Heart right ventricle (tissue), 16 donors: Measurements from ENCODE around the gene MOSPD3. TPM values are rescaled to one million over a fixed set of nuclear protein-coding genes. Genes with fewer than 3 reads are reported as not detected.
A peak's percentile ranks its signal among the peaks of the same experiment; 100 is the strongest.

Experiments
- ATAC-seq, 8 donors: fragments of 200-7000 bp; cut with Tn5 transposase; one replicate each; pipeline ENCODE4 v1.9.1; 2020; ENCODE audit warnings: mild to moderate bottlenecking in 8 of 8, moderate library complexity in 8 of 8, moderate number of reproducible peaks in 1 of 8
- DNase-seq, 2 donors: peaks; one replicate each; pipeline ENCODE4 v3.0.0-alpha.2; 2020
- H3K27ac ChIP-seq, 10 donors: fragments of 200-600 bp; sonication (generic) in 2 of 10; one replicate each; pipeline versions ENCODE4 v1.5.0 to v1.8.0; 2020 to 2022; ENCODE audit warnings: mild to moderate bottlenecking in 3 of 10
- H3K27me3 ChIP-seq, 7 donors: fragments of 200-600 bp; one replicate each; pipeline ENCODE4 v1.8.0; 2021 to 2022; ENCODE audit warnings: mild to moderate bottlenecking in 2 of 7
- H3K36me3 ChIP-seq, 9 donors: fragments of 200-600 bp; sonication (generic) in 1 of 9; one replicate each; pipeline versions ENCODE4 v1.5.0 to v1.8.0; 2020 to 2022; ENCODE audit warnings: mild to moderate bottlenecking in 2 of 9
- H3K4me1 ChIP-seq, 9 donors: fragments of 200-600 bp; sonication (generic) in 1 of 9; one replicate each; pipeline versions ENCODE4 v1.5.0 to v1.8.0; 2020 to 2022; ENCODE audit warnings: mild to moderate bottlenecking in 4 of 9
- H3K4me3 ChIP-seq, 10 donors: fragments of 200-600 bp; sonication (generic) in 2 of 10; one replicate each; pipeline versions ENCODE4 v1.5.0 to v1.8.0; 2020 to 2022; ENCODE audit warnings: mild to moderate bottlenecking in 7 of 10, moderate library complexity in 2 of 10
- H3K9me3 ChIP-seq, 11 donors: fragments of 200-600 bp in 10 of 11; sonication (generic) in 2 of 11; one replicate each; pipeline versions ENCODE4 v1.5.0 to v1.8.0; 2013 to 2022; ENCODE audit warnings: mild to moderate bottlenecking in 2 of 11, control low read depth in 1 of 11, moderate library complexity in 1 of 11
- WGBS, 2 donors: extraction: QIAGEN DNeasy Blood & Tissue Kit; methylation state at CpG; one replicate each; pipeline ENCODE4 v1.1.7; 2013; ENCODE audit warnings: inconsistent platforms in 1 of 2; 5-methylcytosine and 5-hydroxymethylcytosine counted together
- intact Hi-C, 10 donors: fragments of 100-400 bp; cut with DNase I; formaldehyde crosslinking; loops; one replicate each; pipeline versions ENCODE4 v1.11.1 to v1.14.2; 2022
- polyA plus RNA-seq, 2 donors: library from polyadenylated mRNA; stranded (reverse); fragments of 200-250 nt; gene quantifications; one replicate each; pipeline ENCODE4 v1.2.3, GENCODE V29; 2013
- total RNA-seq, 10 donors: library from RNA; stranded (reverse); fragmentation: NEBNext Ultra II Directional in 3 of 10; extraction: Animal tissue kit (Norgen Biotek cat#: 25700) in 3 of 10; gene quantifications; one replicate each; pipeline versions ENCODE4 v1.2.1 to v1.2.4, GENCODE V29; 2021 to 2023
- TF ChIP-seq, protein P1 (sequence below), 9 donors: fragments of 200-600 bp; sonication (generic) in 2 of 9; IDR thresholded peaks; one replicate each; pipeline versions ENCODE4 v1.5.0 to v1.8.0; 2021 to 2022; ENCODE audit warnings: antibody characterized with exemption in 9 of 9, mild to moderate bottlenecking in 5 of 9, moderate library complexity in 1 of 9
- donor health status: Arrhythmogenic right ventricular cardiomyopathy.
- donor health status: ischemic (EF 13 %, LVEDD 7.1; RV severe dilation, severe dysfunction).
- donor health status: healthy with polysubstance abuse.
- donor health status: DM: no; HTN: yes; CAD: no.
- donor health status: DM: no; HTN: no; CAD: no.
- donor health status: ischemic (EF 25% LVEDD 6.9; RV normal size, moderate dysfunction).
- donor health status: ischemic (EF 25% LVEDD 5.7; RV mildly dilated, moderate dysfunction).
- donor health status: healthy.
- donor health status: DM: yes; HTN: yes; CAD: no.
- donor health status: Ischemic cardiomyopathy.
- donor health status: ischemic (EF 35%, LVEDD 5.7; RV mildly dilated, moderate dysfunction).
- donor health status: nonischemic (EF 11% LVEDD 7.7; RV severe dilation, severe dysfunction).
- donor health status: DM: yes; HTN: yes; CAD: no.
- donor health status: PGD.
- donor health status: ischemic (EF 29% LVEDD 5.4; RV normal size, mild dysfunction).
- donor health status: nonischemic (EF 23%, LVEDD 6.1; RV moderate dilation, normal function).

Gene MOSPD3
- total and polyA plus RNA-seq, 12 donors: 8.0 to 12.6 (median 10.9) TPM

GRCh38 chr7:100602889-100603725 is 9.2 kb upstream of the MOSPD3 start:
- Histone ChIP-seq H3K27ac (peak overlapping the region; percentile 35 to 88 (median 79)), H3K36me3 (peaks cover 0 to 11% (median 0%) of the 10 kb centered on the region in 9 donors), H3K4me1 (peaks cover 0 to 36% (median 23%) of the 10 kb centered on the region in 9 donors), H3K4me3 (peak overlapping the region in 9 of 10 donors; percentile 45 to 86 (median 77)), H3K27me3 (peaks cover 0 to 11% (median 0%) of the 10 kb centered on the region in 7 donors), H3K9me3 (no peaks in the 10 kb centered on the region)
- peak; percentile 41 to 70 (median 58) for ATAC-seq
- TF ChIP-seq, protein P1, sequence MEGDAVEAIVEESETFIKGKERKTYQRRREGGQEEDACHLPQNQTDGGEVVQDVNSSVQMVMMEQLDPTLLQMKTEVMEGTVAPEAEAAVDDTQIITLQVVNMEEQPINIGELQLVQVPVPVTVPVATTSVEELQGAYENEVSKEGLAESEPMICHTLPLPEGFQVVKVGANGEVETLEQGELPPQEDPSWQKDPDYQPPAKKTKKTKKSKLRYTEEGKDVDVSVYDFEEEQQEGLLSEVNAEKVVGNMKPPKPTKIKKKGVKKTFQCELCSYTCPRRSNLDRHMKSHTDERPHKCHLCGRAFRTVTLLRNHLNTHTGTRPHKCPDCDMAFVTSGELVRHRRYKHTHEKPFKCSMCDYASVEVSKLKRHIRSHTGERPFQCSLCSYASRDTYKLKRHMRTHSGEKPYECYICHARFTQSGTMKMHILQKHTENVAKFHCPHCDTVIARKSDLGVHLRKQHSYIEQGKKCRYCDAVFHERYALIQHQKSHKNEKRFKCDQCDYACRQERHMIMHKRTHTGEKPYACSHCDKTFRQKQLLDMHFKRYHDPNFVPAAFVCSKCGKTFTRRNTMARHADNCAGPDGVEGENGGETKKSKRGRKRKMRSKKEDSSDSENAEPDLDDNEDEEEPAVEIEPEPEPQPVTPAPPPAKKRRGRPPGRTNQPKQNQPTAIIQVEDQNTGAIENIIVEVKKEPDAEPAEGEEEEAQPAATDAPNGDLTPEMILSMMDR (IDR thresholded peaks at IDR 0.05): no peak
- peak; percentile 72 to 73 for DNase-seq
- 39 to 44% methylated on average over 21 of the region's 21 CpGs for WGBS, 2 donors
- intact Hi-C loops: loop anchor here in 3 of 10 donors (2.0 to 10.0 kb wide), 3 partner anchors 16 to 92 kb away; partner anchors contain the start of genes GIGYF1 (in 2 of the 3), FBXO24 (in 1 of the 3) and LRCH4 (in 1 of the 3)

GRCh38 chr7:100603726-100604027 is 8.7 kb upstream of the MOSPD3 start:
- Histone ChIP-seq H3K4me1 (peaks cover 0 to 36% (median 23%) of the 10 kb centered on the region in 9 donors), H3K4me3 (peak overlapping the region in 9 of 10 donors; percentile 45 to 86 (median 77)), H3K9me3 (no peaks in the 10 kb centered on the region), H3K27ac (peak overlapping the region; percentile 35 to 88 (median 79)), H3K27me3 (peaks cover 0 to 11% (median 0%) of the 10 kb centered on the region in 7 donors), H3K36me3 (peaks cover 0 to 12% (median 0%) of the 10 kb centered on the region in 9 donors)
- intact Hi-C loops: loop anchor here in 4 of 10 donors (2.0 to 10.0 kb wide), 4 partner anchors 17 to 91 kb away; partner anchors contain the start of genes FBXO24 (in 2 of the 4), GIGYF1 (in 2 of the 4) and LRCH4 (in 2 of the 4)
- 17 to 18% methylated on average over 10 of the region's 10 CpGs for WGBS, 2 donors
- TF ChIP-seq, protein P1 (IDR thresholded peaks at IDR 0.05): no peak
- DNase-seq (no peak), ATAC-seq (peak in 3 of 8 donors; percentile 0 to 1 (median 0))

DNA sequence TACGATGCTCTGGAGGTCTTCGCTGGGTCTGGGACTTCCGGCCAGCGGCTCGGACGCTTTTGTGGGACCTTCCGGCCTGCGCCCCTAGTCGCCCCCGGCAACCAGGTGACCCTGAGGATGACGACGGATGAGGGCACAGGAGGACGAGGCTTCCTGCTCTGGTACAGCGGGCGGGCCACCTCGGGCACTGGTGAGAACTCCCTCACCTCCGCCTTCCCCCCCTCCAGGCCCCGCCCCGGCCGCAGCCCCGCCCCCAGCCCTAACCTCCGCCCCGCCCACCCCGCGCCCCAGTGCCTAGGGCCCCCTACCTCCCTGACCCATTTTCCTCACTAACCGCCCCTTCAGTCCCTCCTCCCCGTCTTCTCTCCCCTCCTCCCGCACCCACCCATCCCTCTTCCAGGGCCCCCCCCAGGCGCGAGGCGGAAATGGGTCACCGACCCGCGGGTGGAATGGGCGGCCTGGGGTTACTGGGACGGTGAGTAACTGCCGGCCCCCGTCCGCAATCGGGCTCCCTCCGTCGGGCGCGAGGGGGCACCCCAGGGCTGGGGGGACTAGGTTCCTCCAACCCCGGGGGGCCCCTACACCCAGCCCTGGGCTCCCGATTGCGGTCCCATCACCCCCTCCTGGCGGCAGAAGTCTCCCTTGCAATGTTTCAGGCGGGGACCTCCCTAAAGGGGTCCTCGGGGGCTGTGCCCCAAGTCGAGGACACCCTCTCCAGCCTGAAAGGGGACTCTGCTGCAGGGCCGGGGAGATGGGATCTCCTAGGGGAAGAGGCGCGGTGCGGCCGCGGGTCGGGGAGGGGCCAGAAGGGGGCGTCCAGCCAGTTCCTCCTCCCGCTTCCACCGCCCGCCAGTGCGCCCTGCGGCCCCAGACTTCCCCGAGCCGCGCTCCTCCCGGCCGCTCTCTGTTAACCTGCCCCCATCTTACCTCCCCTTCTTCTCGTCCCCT is 8.0 kb upstream of the MOSPD3 start:
- ATAC-seq: peak; percentile 76 to 86 (median 82)
- Histone ChIP-seq H3K36me3 (peaks cover 0 to 12% (median 0%) of the 10 kb centered on the region in 9 donors), H3K4me1 (peaks cover 0 to 36% (median 23%) of the 10 kb centered on the region in 9 donors), H3K27ac (peak overlapping the region; percentile 35 to 88 (median 80)), H3K4me3 (peak overlapping the region; percentile 45 to 86 (median 74)), H3K27me3 (peaks cover 0 to 11% (median 0%) of the 10 kb centered on the region in 7 donors), H3K9me3 (no peaks in the 10 kb centered on the region)
- intact Hi-C loops: loop anchor here in 4 of 10 donors (2.0 to 10.0 kb wide), 4 partner anchors 18 to 90 kb away; partner anchors contain the start of genes GIGYF1 (in 2 of the 4), FBXO24 (in 1 of the 4) and LRCH4 (in 1 of the 4)
- peak; percentile 75 to 86 for DNase-seq
- WGBS, 2 donors: 1 to 2% methylated on average over 57 to 68 of the region's 70 CpGs
- TF ChIP-seq, protein P1 (IDR thresholded peaks at IDR 0.05): peak in 8 of 9 donors; percentile 26 to 66 (median 55)
